CD8-positive, alpha-beta memory T cell (primary cell): ENCODE measurements around the gene CTDSP2. TPM values are rescaled to one million over a fixed set of nuclear protein-coding genes. Genes with fewer than 3 reads are reported as not detected.
"Not testable (repeated sequence)": the region's sequence is repeated elsewhere in the genome, so short reads cannot be mapped to it uniquely, and the experiment has no call there.

Experiments
- CTCF ChIA-PET: fragments of 350-600 bp; sonication (Branson Sonifier 250); formaldehyde crosslinking; loops from one replicate; lab custom pipeline; 2021; ENCODE audit warnings: antibody characterized with exemption; lab: Charles Lee
- POLR2A ChIA-PET: fragments of 350-600 bp; sonication (Branson Sonifier 250); formaldehyde crosslinking; loops from one replicate; lab custom pipeline; 2021; ENCODE audit warnings: antibody characterized with exemption; lab: Charles Lee
- DNase-seq, 5 donors: peaks; one replicate each; pipeline versions ENCODE4 v3.0.0 to v3.0.0-alpha.2; 2020 to 2022; ENCODE audit warnings: mixed read lengths in 1 of 5
- H3K27ac ChIP-seq: one replicate; pipeline ENCODE4 v1.7.0; 2013; ENCODE audit warnings: low read depth, mild to moderate bottlenecking, low read length, moderate library complexity
- H3K27me3 ChIP-seq: 2 replicates; pipeline ENCODE4 v1.7.0; 2013; ENCODE audit warnings: low read length, mild to moderate bottlenecking; ENCODE audit not compliant: insufficient read depth, poor library complexity, severe bottlenecking
- H3K36me3 ChIP-seq: 2 replicates; pipeline ENCODE4 v1.7.0; 2013; ENCODE audit warnings: mild to moderate bottlenecking, low read length, moderate library complexity; ENCODE audit not compliant: insufficient read depth
- H3K4me1 ChIP-seq: 2 replicates; pipeline ENCODE4 v1.7.0; 2013; ENCODE audit warnings: mild to moderate bottlenecking, low read length, moderate library complexity; ENCODE audit not compliant: insufficient read depth
- H3K4me3 ChIP-seq: 2 replicates; pipeline ENCODE4 v1.7.0; 2013; ENCODE audit warnings: mild to moderate bottlenecking, low read length
- H3K9me3 ChIP-seq: 2 replicates; pipeline ENCODE4 v1.7.0; 2013; ENCODE audit warnings: mild to moderate bottlenecking, low read length
- H3K27ac Mint-ChIP-seq, 8 donors: one replicate each; pipeline ENCODE4 v1.8.0; 2020 to 2021; ENCODE audit warnings: mixed read lengths in 8 of 8, mild to moderate bottlenecking in 6 of 8, inconsistent platforms in 3 of 8, moderate library complexity in 3 of 8
- H3K27me3 Mint-ChIP-seq, 2 donors: one replicate each; pipeline ENCODE4 v1.8.0; 2020 to 2021; ENCODE audit warnings: mixed read lengths in 2 of 2, mild to moderate bottlenecking in 1 of 2, moderate library complexity in 1 of 2
- H3K36me3 Mint-ChIP-seq, 3 donors: one replicate each; pipeline ENCODE4 v1.8.0; 2020 to 2021; ENCODE audit warnings: mixed read lengths in 3 of 3, inconsistent platforms in 1 of 3, mild to moderate bottlenecking in 1 of 3
- H3K4me1 Mint-ChIP-seq, 3 donors: one replicate each; pipeline ENCODE4 v1.8.0; 2020 to 2021; ENCODE audit warnings: mixed read lengths in 3 of 3, inconsistent platforms in 1 of 3, mild to moderate bottlenecking in 1 of 3
- H3K4me3 Mint-ChIP-seq, 7 donors: one replicate each; pipeline ENCODE4 v1.8.0; 2020 to 2021; ENCODE audit warnings: mixed read lengths in 7 of 7, mild to moderate bottlenecking in 6 of 7, moderate library complexity in 4 of 7, inconsistent platforms in 2 of 7
- H3K9me3 Mint-ChIP-seq, 5 donors: one replicate each; pipeline ENCODE4 v1.8.0; 2020 to 2022; ENCODE audit warnings: mixed read lengths in 5 of 5, mild to moderate bottlenecking in 3 of 5, moderate library complexity in 2 of 5, inconsistent platforms in 1 of 5
- polyA plus RNA-seq: library from polyadenylated mRNA; unstranded; fragments of 300-500 nt; fragmentation: Illumina TruSeq; gene quantifications from one replicate; pipeline ENCODE4 v1.2.3, GENCODE V29; 2021
- total RNA-seq, 2 experiments: library from RNA; stranded (reverse); gene quantifications; one replicate each; pipeline ENCODE4 v1.2.3, GENCODE V29; 2021

The CTDSP2 gene
- total and polyA plus RNA-seq, 3 experiments from 2014 or later, result 55.0 to 76.4 (median 72.8) TPM

- peaks cover 0 to 5% (median 0%) of the 10 kb centered on the region in 3 donors for H3K36me3 Mint-ChIP-seq
- H3K4me1 Mint-ChIP-seq, result peaks cover 10 to 19% (median 10%) of the 10 kb centered on the region in 3 donors
- ChIA-PET CTCF (interaction anchor here (0.7 to 1.4 kb wide), 2 partner anchors 18 to 54 kb away, joined by 4 read pairs; no protein-coding TSS in a partner anchor), POLR2A (no interaction called here)
- no peak overlapping the region for H3K4me3 ChIP-seq
- no peak overlapping the region for H3K4me3 Mint-ChIP-seq
- no peaks in the 10 kb centered on the region for H3K27me3 ChIP-seq
- peaks cover 0 to 8% (median 5%) of the 10 kb centered on the region in 5 donors for H3K9me3 Mint-ChIP-seq
- peaks cover 0 to 5% of the 10 kb centered on the region in 2 donors for H3K27me3 Mint-ChIP-seq
- H3K27ac Mint-ChIP-seq, result peak overlapping the region in 2 of 8 donors; percentile 75 to 82
- H3K9me3 ChIP-seq, result no peaks in the 10 kb centered on the region
- H3K4me1 ChIP-seq, result peaks cover 15% of the 10 kb centered on the region
- DNase-seq, result no peak
- H3K27ac ChIP-seq, result no peak overlapping the region
- no peaks in the 10 kb centered on the region for H3K36me3 ChIP-seq
These were observed 40.0 kb upstream of the CTDSP2 start for GRCh38 chr12:57886542-57886941.

GRCh38 chr12:57885207-57885606 lies 38.7 kb upstream of the CTDSP2 start:
- H3K4me1 ChIP-seq, result peaks cover 15% of the 10 kb centered on the region
- H3K4me3 Mint-ChIP-seq, result no peak overlapping the region
- no peaks in the 10 kb centered on the region for H3K27me3 ChIP-seq
- H3K36me3 Mint-ChIP-seq, result peaks cover 0 to 5% (median 0%) of the 10 kb centered on the region in 3 donors
- DNase-seq, result no peak
- peaks cover 10 to 19% (median 10%) of the 10 kb centered on the region in 3 donors for H3K4me1 Mint-ChIP-seq
- no peak overlapping the region for H3K4me3 ChIP-seq
- H3K9me3 Mint-ChIP-seq, result peaks cover 0 to 8% (median 5%) of the 10 kb centered on the region in 5 donors
- POLR2A ChIA-PET, result no interaction called here
- CTCF ChIA-PET, result no interaction called here
- H3K36me3 ChIP-seq, result no peaks in the 10 kb centered on the region
- H3K27ac Mint-ChIP-seq, result no peak overlapping the region
- H3K27me3 Mint-ChIP-seq, result peaks cover 0 to under 1% of the 10 kb centered on the region in 2 donors
- no peak overlapping the region for H3K27ac ChIP-seq
- no peaks in the 10 kb centered on the region for H3K9me3 ChIP-seq

- no peak overlapping the region for H3K4me3 Mint-ChIP-seq
- H3K36me3 Mint-ChIP-seq, result peaks cover 0 to 5% (median 0%) of the 10 kb centered on the region in 3 donors
- no peaks in the 10 kb centered on the region for H3K27me3 Mint-ChIP-seq
- Histone ChIP-seq H3K27me3 (no peaks in the 10 kb centered on the region), H3K27ac (no peak overlapping the region), H3K4me3 (no peak overlapping the region), H3K9me3 (no peaks in the 10 kb centered on the region), H3K36me3 (no peaks in the 10 kb centered on the region), H3K4me1 (peaks cover 9% of the 10 kb centered on the region)
- peaks cover 0 to 8% (median 5%) of the 10 kb centered on the region in 5 donors for H3K9me3 Mint-ChIP-seq
- CTCF ChIA-PET, result no interaction called here
- no peak for DNase-seq
- H3K27ac Mint-ChIP-seq, result no peak overlapping the region
- H3K4me1 Mint-ChIP-seq, result peaks cover 9 to 15% (median 10%) of the 10 kb centered on the region in 3 donors
- POLR2A ChIA-PET, result no interaction called here
These were observed 37.2 kb upstream of the CTDSP2 start for GRCh38 chr12:57883700-57884099.

GRCh38 chr12:57883057-57883456 lies 36.5 kb upstream of the CTDSP2 start:
- Histone ChIP-seq H3K36me3 (no peaks in the 10 kb centered on the region), H3K9me3 (no peaks in the 10 kb centered on the region), H3K27ac (no peak overlapping the region), H3K4me1 (peaks cover 3% of the 10 kb centered on the region), H3K4me3 (no peak overlapping the region), H3K27me3 (no peaks in the 10 kb centered on the region)
- ChIA-PET CTCF (no interaction called here), POLR2A (no interaction called here)
- no peak for DNase-seq
- Mint-ChIP-seq H3K27ac (no peak overlapping the region), H3K4me3 (no peak overlapping the region), H3K4me1 (peaks cover 2 to 9% (median 5%) of the 10 kb centered on the region in 3 donors), H3K9me3 (peaks cover 0 to 8% (median 5%) of the 10 kb centered on the region in 5 donors), H3K36me3 (peaks cover 0 to 5% (median 0%) of the 10 kb centered on the region in 3 donors), H3K27me3 (peaks cover 0 to 1% of the 10 kb centered on the region in 2 donors)

- H3K27me3 ChIP-seq, result no peaks in the 10 kb centered on the region
- Mint-ChIP-seq H3K4me1 (peaks cover 0 to 4% (median 3%) of the 10 kb centered on the region in 3 donors), H3K27me3 (peaks cover 0 to 1% of the 10 kb centered on the region in 2 donors), H3K27ac (no peak overlapping the region), H3K36me3 (peaks cover 0 to 5% (median 0%) of the 10 kb centered on the region in 3 donors), H3K4me3 (no peak overlapping the region), H3K9me3 (peaks cover 0 to 8% (median 5%) of the 10 kb centered on the region in 5 donors)
- no peaks in the 10 kb centered on the region for H3K36me3 ChIP-seq
- H3K4me3 ChIP-seq, result no peak overlapping the region
- ChIA-PET POLR2A (no interaction called here), CTCF (interaction anchor here (0.8 kb wide), 1 partner anchor 18 kb away, joined by 4 read pairs; no protein-coding TSS in a partner anchor)
- H3K9me3 ChIP-seq, result no peaks in the 10 kb centered on the region
- no peaks in the 10 kb centered on the region for H3K4me1 ChIP-seq
- H3K27ac ChIP-seq, result no peak overlapping the region
- no peak for DNase-seq
These were observed 36.0 kb upstream of the CTDSP2 start for GRCh38 chr12:57882575-57882974.

- H3K27me3 ChIP-seq, result no peaks in the 10 kb centered on the region
- ChIA-PET POLR2A (no interaction called here), CTCF (no interaction called here)
- H3K36me3 Mint-ChIP-seq, result peaks cover 0 to 5% (median 0%) of the 10 kb centered on the region in 3 donors
- no peaks in the 10 kb centered on the region for H3K4me1 ChIP-seq
- H3K36me3 ChIP-seq, result no peaks in the 10 kb centered on the region
- no peak overlapping the region for H3K4me3 ChIP-seq
- no peak for DNase-seq
- peak overlapping the region in 1 of 8 donors; percentile 9 for H3K27ac Mint-ChIP-seq
- H3K9me3 ChIP-seq, result no peaks in the 10 kb centered on the region
- H3K9me3 Mint-ChIP-seq, result peaks cover 0 to 8% (median 5%) of the 10 kb centered on the region in 5 donors
- peaks cover 0 to 4% of the 10 kb centered on the region in 2 donors for H3K27me3 Mint-ChIP-seq
- H3K4me1 Mint-ChIP-seq, result no peaks in the 10 kb centered on the region
- H3K4me3 Mint-ChIP-seq, result no peak overlapping the region
- no peak overlapping the region for H3K27ac ChIP-seq
These were observed 34.9 kb upstream of the CTDSP2 start for GRCh38 chr12:57881475-57881874.

- H3K4me1 Mint-ChIP-seq, H3K4me3 ChIP-seq, H3K27ac Mint-ChIP-seq, H3K4me3 Mint-ChIP-seq, H3K36me3 Mint-ChIP-seq, H3K27me3 ChIP-seq, H3K4me1 ChIP-seq, H3K9me3 Mint-ChIP-seq, CTCF ChIA-PET, POLR2A ChIA-PET, H3K9me3 ChIP-seq, H3K27ac ChIP-seq, DNase-seq, H3K36me3 ChIP-seq, H3K27me3 Mint-ChIP-seq: not testable (repeated sequence)
These were observed 34.5 kb upstream of the CTDSP2 start for GRCh38 chr12:57881035-57881434.

GRCh38 chr12:57877876-57878275 lies 31.3 kb upstream of the CTDSP2 start:
- Histone ChIP-seq H3K36me3 (no peaks in the 10 kb centered on the region), H3K27me3 (no peaks in the 10 kb centered on the region), H3K4me3 (no peak overlapping the region), H3K4me1 (no peaks in the 10 kb centered on the region), H3K9me3 (no peaks in the 10 kb centered on the region), H3K27ac (no peak overlapping the region)
- Mint-ChIP-seq H3K36me3 (no peaks in the 10 kb centered on the region), H3K4me1 (no peaks in the 10 kb centered on the region), H3K27me3 (peaks cover 3 to 6% of the 10 kb centered on the region in 2 donors), H3K9me3 (no peaks in the 10 kb centered on the region), H3K27ac (no peak overlapping the region), H3K4me3 (no peak overlapping the region)
- ChIA-PET CTCF (interaction anchor here (0.8 kb wide), 1 partner anchor 21 kb away, joined by 3 read pairs; no protein-coding TSS in a partner anchor), POLR2A (no interaction called here)
- DNase-seq, result no peak
